Body of pancreas (tissue), 4 donors: ENCODE measurements around the gene OAS1.

Experiments used
- POLR2A ChIP-seq, 3 donors: fragments of 450-650 bp; IDR thresholded peaks; one replicate each; pipeline ENCODE4 v1.6.1; 2016; ENCODE audit warnings: antibody characterized with exemption in 3 of 3, mild to moderate bottlenecking in 2 of 3
- TF ChIP-seq, protein P1 (sequence below), 7 experiments: fragments of 450-650 bp in 4 of 7; fragments of 200-600 bp in 3 of 7; sonication (generic) in 3 of 7; IDR thresholded peaks; one replicate each; pipeline ENCODE4 v1.5.1; 2016 to 2019; ENCODE audit warnings: antibody characterized with exemption in 7 of 7

DNA sequence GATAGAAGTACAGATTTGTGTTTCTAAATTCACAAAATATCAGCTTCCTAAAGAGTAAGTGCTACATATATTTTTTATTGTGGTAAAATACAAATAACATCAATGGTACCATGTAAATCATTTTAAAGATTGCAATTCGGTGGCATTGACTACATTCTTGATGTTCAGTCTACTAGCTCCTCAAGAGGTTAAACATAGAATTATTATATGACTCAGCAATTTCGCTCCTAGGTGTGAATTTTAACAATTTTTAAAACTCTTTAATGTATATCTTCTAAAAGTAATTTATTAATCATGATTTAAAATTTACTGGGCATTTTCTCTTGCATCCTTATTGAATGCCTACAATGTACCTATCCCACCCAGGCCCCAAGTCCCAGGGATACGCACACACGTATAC is 29.8 kb upstream of the OAS1 start:
- TF ChIP-seq, protein P1, sequence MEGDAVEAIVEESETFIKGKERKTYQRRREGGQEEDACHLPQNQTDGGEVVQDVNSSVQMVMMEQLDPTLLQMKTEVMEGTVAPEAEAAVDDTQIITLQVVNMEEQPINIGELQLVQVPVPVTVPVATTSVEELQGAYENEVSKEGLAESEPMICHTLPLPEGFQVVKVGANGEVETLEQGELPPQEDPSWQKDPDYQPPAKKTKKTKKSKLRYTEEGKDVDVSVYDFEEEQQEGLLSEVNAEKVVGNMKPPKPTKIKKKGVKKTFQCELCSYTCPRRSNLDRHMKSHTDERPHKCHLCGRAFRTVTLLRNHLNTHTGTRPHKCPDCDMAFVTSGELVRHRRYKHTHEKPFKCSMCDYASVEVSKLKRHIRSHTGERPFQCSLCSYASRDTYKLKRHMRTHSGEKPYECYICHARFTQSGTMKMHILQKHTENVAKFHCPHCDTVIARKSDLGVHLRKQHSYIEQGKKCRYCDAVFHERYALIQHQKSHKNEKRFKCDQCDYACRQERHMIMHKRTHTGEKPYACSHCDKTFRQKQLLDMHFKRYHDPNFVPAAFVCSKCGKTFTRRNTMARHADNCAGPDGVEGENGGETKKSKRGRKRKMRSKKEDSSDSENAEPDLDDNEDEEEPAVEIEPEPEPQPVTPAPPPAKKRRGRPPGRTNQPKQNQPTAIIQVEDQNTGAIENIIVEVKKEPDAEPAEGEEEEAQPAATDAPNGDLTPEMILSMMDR (IDR thresholded peaks at IDR 0.05): no peak
- no peak for TF ChIP-seq POLR2A (IDR thresholded peaks at IDR 0.05)
